Urinary bladder (tissue), 4 donors: Measurements from ENCODE around the gene RHBDL3. TPM values are rescaled to one million over a fixed set of nuclear protein-coding genes. Genes with fewer than 3 reads are reported as not detected.
A peak's percentile ranks its signal among the peaks of the same experiment; 100 is the strongest.
"Not testable (repeated sequence)": the region's sequence is repeated elsewhere in the genome, so short reads cannot be mapped to it uniquely, and the experiment has no call there.

ENCODE experiments used
- DNase-seq: peaks from one replicate; pipeline ENCODE4 v3.0.0-alpha.2; 2015; ENCODE audit errors: extremely low spot score
- H3K27ac ChIP-seq: one replicate; pipeline ENCODE4 v1.5.1; 2013; ENCODE audit warnings: low read depth, mild to moderate bottlenecking, moderate library complexity
- H3K36me3 ChIP-seq: one replicate; pipeline ENCODE4 v1.6.1; 2013; ENCODE audit warnings: mild to moderate bottlenecking, moderate library complexity; ENCODE audit not compliant: insufficient read depth
- H3K4me1 ChIP-seq: one replicate; pipeline ENCODE4 v1.6.1; 2013; ENCODE audit warnings: mild to moderate bottlenecking, moderate library complexity; ENCODE audit not compliant: insufficient read depth
- H3K4me3 ChIP-seq: one replicate; pipeline ENCODE4 v1.5.1; 2013; ENCODE audit warnings: low read depth, low read length
- WGBS: extraction: QIAGEN DNeasy Blood & Tissue Kit; methylation state at CpG from one replicate; pipeline ENCODE4 v1.1.7; 2013; 5-methylcytosine and 5-hydroxymethylcytosine counted together
- polyA plus RNA-seq: library from polyadenylated mRNA; stranded (reverse); fragments of 200-250 nt; gene quantifications from one replicate; pipeline ENCODE4 v1.2.3, GENCODE V29; 2013
- small RNA-seq: library from RNA; depleted of rRNA; stranded (forward); fragments of <200 nt; gene quantifications from one replicate; pipeline ENCODE3, GENCODE V24; 2014
- total RNA-seq: library from RNA; depleted of rRNA; stranded (reverse); fragments of >200 nt; gene quantifications from one replicate; pipeline ENCODE4 v1.2.3, GENCODE V29; 2014
- donor health status: healthy with polysubstance abuse.
- donor health status: healthy.

The RHBDL3 gene
- total and polyA plus RNA-seq, 2 donors: 1.9 TPM

GRCh38 chr17:32352734-32353133 is 87.1 kb downstream of the RHBDL3 start:
- WGBS: 92% methylated on average over 9 of the region's 9 CpGs
- H3K4me3 ChIP-seq: peak overlapping the region; percentile 17
- not testable (repeated sequence) for DNase-seq, H3K36me3 ChIP-seq, H3K4me1 ChIP-seq, H3K27ac ChIP-seq

DNA sequence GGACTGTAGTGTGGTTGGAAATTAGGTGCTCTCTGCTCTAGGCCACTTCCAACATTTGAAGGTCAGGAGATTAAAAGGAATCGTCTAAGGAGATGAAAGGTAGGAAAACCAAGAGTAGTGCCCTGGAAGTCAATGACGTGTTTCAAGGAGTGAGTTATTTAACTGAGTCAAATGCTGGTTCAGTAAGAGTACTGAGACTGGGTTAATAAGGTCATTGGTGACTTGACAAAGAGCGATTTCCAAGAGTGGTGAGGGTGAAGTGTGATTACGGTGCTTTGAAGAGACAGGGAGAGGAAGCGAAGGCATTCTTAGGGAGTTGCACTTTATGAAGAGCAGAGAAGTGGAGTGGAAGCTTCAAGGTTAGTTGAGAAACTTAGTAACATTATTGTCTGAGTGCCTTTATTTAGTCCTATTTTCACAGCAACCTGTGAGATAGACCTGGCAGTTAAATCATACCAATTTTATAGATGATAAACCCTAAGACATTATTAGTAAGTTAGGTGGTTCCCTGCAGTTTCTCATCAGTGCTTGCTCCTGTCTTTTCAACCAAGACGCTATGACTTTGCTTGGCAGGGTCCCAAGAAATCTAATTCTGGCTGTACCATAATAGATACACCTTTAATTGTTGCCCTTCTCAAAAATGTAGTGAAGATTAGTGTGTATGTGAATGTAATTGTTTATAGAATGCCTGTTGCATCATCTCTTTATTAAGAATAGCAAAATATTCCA is 90.2 kb downstream of the RHBDL3 start:
- WGBS: 66% methylated on average over 6 of the region's 6 CpGs
- no peaks in the 10 kb centered on the region for H3K4me1 ChIP-seq
- H3K36me3 ChIP-seq: peaks cover 8% of the 10 kb centered on the region
- H3K4me3 ChIP-seq: no peak overlapping the region
- no peak for DNase-seq
- H3K27ac ChIP-seq: no peak overlapping the region

GRCh38 chr17:32356378-32356743 is 90.7 kb downstream of the RHBDL3 start:
- Histone ChIP-seq H3K27ac (no peak overlapping the region), H3K36me3 (peaks cover 8% of the 10 kb centered on the region), H3K4me3 (no peak overlapping the region), H3K4me1 (no peaks in the 10 kb centered on the region)
- WGBS: 90% methylated on average over 3 of the region's 3 CpGs
- DNase-seq: no peak

DNA sequence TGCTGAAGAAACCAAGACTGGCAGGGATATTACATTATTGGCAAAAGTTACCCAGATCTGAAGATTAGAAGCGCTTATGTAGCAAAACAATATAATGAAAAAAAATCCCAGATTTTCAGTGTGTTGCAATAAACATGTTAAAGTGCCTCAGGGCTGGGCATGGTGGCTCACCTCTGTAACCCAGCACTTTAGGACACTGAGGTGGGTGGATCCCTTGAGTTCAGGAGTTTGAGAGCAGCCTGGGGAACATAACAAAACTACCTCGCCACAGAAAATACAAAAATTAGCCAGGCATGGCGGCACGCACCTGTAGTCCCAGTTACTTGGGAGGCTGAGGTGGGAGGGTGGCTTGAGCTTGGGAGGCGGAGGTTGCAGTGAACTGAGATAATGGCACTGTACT is 91.1 kb downstream of the RHBDL3 start:
- Histone ChIP-seq H3K36me3 (peaks cover 8% of the 10 kb centered on the region), H3K4me3 (no peak overlapping the region), H3K4me1 (no peaks in the 10 kb centered on the region), H3K27ac (no peak overlapping the region)
- DNase-seq: no peak
- WGBS: 95% methylated on average over 5 of the region's 5 CpGs

GRCh38 chr17:32357615-32358014 is 92.0 kb downstream of the RHBDL3 start:
- WGBS: 86% methylated on average over 8 of the region's 8 CpGs
- peaks cover 8% of the 10 kb centered on the region for H3K36me3 ChIP-seq
- no peak overlapping the region for H3K27ac ChIP-seq
- DNase-seq: no peak
- H3K4me3 ChIP-seq: no peak overlapping the region
- H3K4me1 ChIP-seq: no peaks in the 10 kb centered on the region

GRCh38 chr17:32361270-32361669 is 95.6 kb downstream of the RHBDL3 start:
- Histone ChIP-seq H3K4me1 (no peaks in the 10 kb centered on the region), H3K27ac (no peak overlapping the region), H3K36me3 (peaks cover 17% of the 10 kb centered on the region), H3K4me3 (no peak overlapping the region)
- WGBS: 97% methylated on average over 1 of the region's 1 CpG
- no peak for DNase-seq

- H3K4me1 ChIP-seq: no peaks in the 10 kb centered on the region
- WGBS: 78% methylated on average over 1 of the region's 1 CpG
- H3K36me3 ChIP-seq: peaks cover 9% of the 10 kb centered on the region
- H3K4me3 ChIP-seq: no peak overlapping the region
- no peak for DNase-seq
- H3K27ac ChIP-seq: no peak overlapping the region
These were observed 104.8 kb downstream of the RHBDL3 start for GRCh38 chr17:32370426-32370825.

Small RNAs within 50 kb of the gene (small RNA-seq; reads per million reads assigned to genes)
- gene UBL5P2: not detected

Other genes with a start within 250 kb of the RHBDL3 start
- 81.4 TPM for gene RHOT1, start 123.3 kb upstream of the RHBDL3 start, total RNA-seq
- 35.8 TPM for gene RHOT1, start 123.3 kb upstream of the RHBDL3 start, polyA plus RNA-seq
- gene C17orf75, start 76.3 kb downstream of the RHBDL3 start, total RNA-seq: 26.9 TPM
- 12.1 TPM for gene C17orf75, start 76.3 kb downstream of the RHBDL3 start, polyA plus RNA-seq
- gene ZNF207, start 84.3 kb downstream of the RHBDL3 start, total RNA-seq: 241 TPM
- 82.0 TPM for gene ZNF207, start 84.3 kb downstream of the RHBDL3 start, polyA plus RNA-seq
- gene PSMD11, start 178.7 kb downstream of the RHBDL3 start, total RNA-seq: 49.0 TPM
- gene PSMD11, start 178.7 kb downstream of the RHBDL3 start, polyA plus RNA-seq: 37.7 TPM
- gene CDK5R1, start 221.2 kb downstream of the RHBDL3 start, total RNA-seq: 1.5 TPM
- 0.60 TPM for gene CDK5R1, start 221.2 kb downstream of the RHBDL3 start, polyA plus RNA-seq